Heart left ventricle (tissue), 16 donors: Measurements from ENCODE around the gene CERS5. TPM values are rescaled to one million over a fixed set of nuclear protein-coding genes. Genes with fewer than 3 reads are reported as not detected.

Experiments used
- ATAC-seq, 4 donors: fragments of 200-7000 bp; cut with Tn5 transposase; one replicate each; pipeline ENCODE4 v1.9.1; 2020 to 2022; ENCODE audit warnings: moderate library complexity in 4 of 4, mild to moderate bottlenecking in 3 of 4, moderate number of reproducible peaks in 1 of 4
- DNase-seq, 5 donors: peaks; one replicate each; pipeline ENCODE4 v3.0.0-alpha.2; 2020
- H3K27ac ChIP-seq, 12 donors: fragments of 200-600 bp; sonication (generic) in 4 of 12; one replicate each; pipeline versions ENCODE4 v1.5.0 to v1.8.0; 2016 to 2022; ENCODE audit warnings: mild to moderate bottlenecking in 2 of 12
- H3K27me3 ChIP-seq, 9 donors: fragments of 200-600 bp; sonication (generic) in 2 of 9; one replicate each; pipeline versions ENCODE4 v1.5.1 to v1.8.0; 2016 to 2022; ENCODE audit warnings: mild to moderate bottlenecking in 3 of 9
- H3K36me3 ChIP-seq, 9 donors: fragments of 200-600 bp; sonication (generic) in 2 of 9; one replicate each; pipeline versions ENCODE4 v1.5.0 to v1.8.0; 2018 to 2022; ENCODE audit warnings: mild to moderate bottlenecking in 2 of 9
- H3K4me1 ChIP-seq, 12 donors: fragments of 200-600 bp; sonication (generic) in 4 of 12; one replicate each; pipeline versions ENCODE4 v1.5.0 to v1.8.0; 2016 to 2022; ENCODE audit warnings: mild to moderate bottlenecking in 3 of 12
- H3K4me3 ChIP-seq, 12 donors: fragments of 200-600 bp; sonication (generic) in 4 of 12; one replicate each; pipeline versions ENCODE4 v1.5.0 to v1.8.0; 2017 to 2022; ENCODE audit warnings: mild to moderate bottlenecking in 9 of 12, moderate library complexity in 4 of 12
- H3K9me3 ChIP-seq, 12 donors: fragments of 200-600 bp; sonication (generic) in 4 of 12; one replicate each; pipeline versions ENCODE4 v1.5.0 to v1.8.0; 2016 to 2022; ENCODE audit warnings: mild to moderate bottlenecking in 1 of 12
- CTCF ChIP-seq, 12 donors: fragments of 200-600 bp; sonication (generic) in 4 of 12; IDR thresholded peaks; one replicate each; pipeline versions ENCODE4 v1.5.0 to v1.8.0; 2018 to 2022; ENCODE audit warnings: antibody characterized with exemption in 12 of 12, mild to moderate bottlenecking in 5 of 12
- POLR2A ChIP-seq, 2 donors: fragments of 450-650 bp; IDR thresholded peaks; one replicate each; pipeline ENCODE4 v1.6.1; 2017; ENCODE audit warnings: antibody characterized with exemption in 2 of 2, mild to moderate bottlenecking in 2 of 2, moderate library complexity in 2 of 2
- WGBS, 4 donors: extraction: QIAGEN DNeasy Blood & Tissue Kit in 2 of 4; methylation state at CpG; one replicate each; pipeline versions ENCODE4 v1.1.5 to v1.1.7; 2013 to 2018; 5-methylcytosine and 5-hydroxymethylcytosine counted together
- intact Hi-C, 10 donors: fragments of 100-400 bp; cut with DNase I; formaldehyde crosslinking; loops; one replicate each; pipeline versions ENCODE4 v1.11.1 to v1.14.2; 2022
- polyA plus RNA-seq, 2 donors: library from polyadenylated mRNA; stranded (reverse); fragments of 200-250 nt; gene quantifications; one replicate each; pipeline ENCODE4 v1.2.3, GENCODE V29; 2013
- total RNA-seq, 9 donors: library from RNA; depleted of rRNA in 2 of 9; stranded (reverse); fragments of >200 nt in 2 of 9; fragmentation: NEBNext Ultra II Directional in 3 of 9; extraction: Animal tissue kit (Norgen Biotek cat#: 25700) in 3 of 9; gene quantifications; one replicate each; pipeline versions ENCODE4 v1.1.0 to v1.2.4, GENCODE V29; 2016 to 2023
- donor health status: ischemic (EF 13 %, LVEDD 7.1; RV severe dilation, severe dysfunction).
- donor health status: healthy with polysubstance abuse.
- donor health status: DM: no; HTN: yes; CAD: no.
- donor health status: DM: no; HTN: no; CAD: no.
- donor health status: ischemic (EF 25% LVEDD 6.9; RV normal size, moderate dysfunction).
- donor health status: ischemic (EF 25% LVEDD 5.7; RV mildly dilated, moderate dysfunction).
- donor health status: healthy.
- donor health status: DM: yes; HTN: yes; CAD: no.
- donor health status: ischemic (EF 35%, LVEDD 5.7; RV mildly dilated, moderate dysfunction).
- donor health status: nonischemic (EF 11% LVEDD 7.7; RV severe dilation, severe dysfunction).
- donor health status: DM: yes; HTN: yes; CAD: no.
- donor health status: PGD.
- donor health status: ischemic (EF 29% LVEDD 5.4; RV normal size, mild dysfunction).
- donor health status: nonischemic (EF 23%, LVEDD 6.1; RV moderate dilation, normal function).

The CERS5 gene
- total and polyA plus RNA-seq, 11 donors, result 6.8 to 28.4 (median 11.7) TPM

GRCh38 chr12:50088577-50089335, 78.4 kb downstream of the CERS5 start:
- H3K4me1 ChIP-seq, result peaks cover 0 to 26% (median 12%) of the 10 kb centered on the region in 12 donors
- H3K36me3 ChIP-seq, result peaks cover 9 to 74% (median 72%) of the 10 kb centered on the region in 9 donors
- no peak overlapping the region for H3K27ac ChIP-seq
- no peaks in the 10 kb centered on the region for H3K27me3 ChIP-seq
- WGBS, 4 donors, result 21 to 44% (median 30%) methylated on average over 3 of the region's 3 CpGs
- H3K9me3 ChIP-seq, result no peaks in the 10 kb centered on the region
- intact Hi-C loops, result loop anchor here in 5 of 10 donors (2.0 to 10.0 kb wide), 3 partner anchors 86 to 226 kb away; no protein-coding TSS in a partner anchor
- H3K4me3 ChIP-seq, result no peak overlapping the region
- no peak for DNase-seq
- TF ChIP-seq POLR2A (IDR thresholded peaks at IDR 0.05), result no peak
- peak; percentile 62 to 83 (median 80) for TF ChIP-seq CTCF (IDR thresholded peaks at IDR 0.05)
- peak in 1 of 4 donors; percentile 19 for ATAC-seq

- 40 to 54% (median 52%) methylated on average over 3 of the region's 3 CpGs for WGBS, 4 donors
- Histone ChIP-seq H3K9me3 (no peaks in the 10 kb centered on the region), H3K4me3 (no peak overlapping the region), H3K27ac (peak overlapping the region in 1 of 12 donors; percentile 13), H3K27me3 (no peaks in the 10 kb centered on the region), H3K4me1 (peaks cover 0 to 26% (median 12%) of the 10 kb centered on the region in 12 donors), H3K36me3 (peaks cover 9 to 67% (median 64%) of the 10 kb centered on the region in 9 donors)
- DNase-seq, result no peak
- intact Hi-C loops, result loop anchor here in 5 of 10 donors (2.0 to 10.0 kb wide), 3 partner anchors 87 to 227 kb away; no protein-coding TSS in a partner anchor
- TF ChIP-seq POLR2A (IDR thresholded peaks at IDR 0.05), result no peak
- TF ChIP-seq CTCF (IDR thresholded peaks at IDR 0.05), result no peak
- no peak for ATAC-seq
These were observed 79.2 kb downstream of the CERS5 start for GRCh38 chr12:50087995-50088394.

GRCh38 chr12:50087151-50087550, 80.0 kb downstream of the CERS5 start:
- WGBS, 4 donors, result 81 to 86% (median 83%) methylated on average over 9 of the region's 9 CpGs
- intact Hi-C loops, result loop anchor here in 5 of 10 donors (5.0 to 10.0 kb wide), 2 partner anchors 90 to 228 kb away; no protein-coding TSS in a partner anchor
- H3K36me3 ChIP-seq, result peaks cover 9 to 58% (median 56%) of the 10 kb centered on the region in 9 donors

More at GRCh38 chr12:50087151-50087550, 80.0 kb downstream of the CERS5 start:
- Histone ChIP-seq H3K4me1 (peaks cover 0 to 26% (median 12%) of the 10 kb centered on the region in 12 donors), H3K9me3 (no peaks in the 10 kb centered on the region), H3K4me3 (no peak overlapping the region), H3K27me3 (no peaks in the 10 kb centered on the region), H3K27ac (peak overlapping the region in 1 of 12 donors; percentile 13)
- no peak for DNase-seq
- TF ChIP-seq POLR2A (IDR thresholded peaks at IDR 0.05) (no peak), CTCF (IDR thresholded peaks at IDR 0.05) (no peak)
- no peak for ATAC-seq
